Measurements from ENCODE around the gene MORN5.

The MORN5 gene

GRCh38 chr9:122226758-122227574 is 67.3 kb downstream of the MORN5 start:
- no peaks in the 10 kb centered on the region for H3K36me3 ChIP-seq (ENCODE audit: insufficient read depth)

GRCh38 chr9:122227575-122227900 is 67.8 kb downstream of the MORN5 start:
- H3K4me2 ChIP-seq = no peak overlapping the region
- no peaks in the 10 kb centered on the region for H3K79me2 ChIP-seq (ENCODE audit: insufficient read depth, low read depth)
- no peak for TF ChIP-seq CTCF (conservative IDR thresholded peaks at IDR 0.05; ENCODE audit: low read depth, low read length)
- no peak overlapping the region for H3K4me3 ChIP-seq (IDR thresholded peaks at IDR 0.05; ENCODE audit: insufficient read depth, low read depth, low read length)
- no peaks in the 10 kb centered on the region for H3K36me3 ChIP-seq (ENCODE audit: insufficient read depth)
- H3K27me3 ChIP-seq (ENCODE audit: insufficient read depth, low read depth) = no peaks in the 10 kb centered on the region
- no peaks in the 10 kb centered on the region for H4K20me1 ChIP-seq (ENCODE audit: insufficient read depth)
- H3K4me1 ChIP-seq (ENCODE audit: low read depth, poor library complexity, severe bottlenecking) = no peaks in the 10 kb centered on the region
- H2AFZ ChIP-seq (ENCODE audit: low read depth) = no peak overlapping the region
- H3K27ac ChIP-seq = no peak overlapping the region
- H3K9ac ChIP-seq = no peak overlapping the region

More at GRCh38 chr9:122226758-122227574, 67.3 kb downstream of the MORN5 start:
- Histone ChIP-seq H3K79me2 (ENCODE audit: insufficient read depth, low read depth) (no peaks in the 10 kb centered on the region), H3K4me2 (no peak overlapping the region), H2AFZ (ENCODE audit: low read depth) (no peak overlapping the region), H3K9ac (no peak overlapping the region), H4K20me1 (ENCODE audit: insufficient read depth) (no peaks in the 10 kb centered on the region), H3K4me3 (IDR thresholded peaks at IDR 0.05; ENCODE audit: insufficient read depth, low read depth, low read length) (no peak overlapping the region), H3K27ac (no peak overlapping the region), H3K27me3 (ENCODE audit: insufficient read depth, low read depth) (no peaks in the 10 kb centered on the region), H3K4me1 (ENCODE audit: low read depth, poor library complexity, severe bottlenecking) (no peaks in the 10 kb centered on the region)
- TF ChIP-seq CTCF (conservative IDR thresholded peaks at IDR 0.05; ENCODE audit: low read depth, low read length) = no peak

- H3K4me3 ChIP-seq (IDR thresholded peaks at IDR 0.05; ENCODE audit: insufficient read depth, low read depth, low read length) = no peak overlapping the region
- TF ChIP-seq CTCF (conservative IDR thresholded peaks at IDR 0.05; ENCODE audit: low read depth, low read length) = no peak
- no peak overlapping the region for H3K4me2 ChIP-seq
- H3K27me3 ChIP-seq (ENCODE audit: insufficient read depth, low read depth) = no peaks in the 10 kb centered on the region
- H3K9ac ChIP-seq = no peak overlapping the region
- H4K20me1 ChIP-seq (ENCODE audit: insufficient read depth) = no peaks in the 10 kb centered on the region
- H3K27ac ChIP-seq = no peak overlapping the region
- no peak overlapping the region for H2AFZ ChIP-seq (ENCODE audit: low read depth)
- no peaks in the 10 kb centered on the region for H3K79me2 ChIP-seq (ENCODE audit: insufficient read depth, low read depth)
- H3K36me3 ChIP-seq (ENCODE audit: insufficient read depth) = no peaks in the 10 kb centered on the region
- H3K4me1 ChIP-seq (ENCODE audit: low read depth, poor library complexity, severe bottlenecking) = no peaks in the 10 kb centered on the region
These were observed 68.5 kb downstream of the MORN5 start for GRCh38 chr9:122228191-122228567.

- no peaks in the 10 kb centered on the region for H3K27me3 ChIP-seq (ENCODE audit: insufficient read depth, low read depth)
- no peak within 1 kb of the TSS for H2AFZ ChIP-seq (ENCODE audit: low read depth)
- H4K20me1 ChIP-seq (ENCODE audit: insufficient read depth) = no peaks in the 10 kb centered on the region
- H3K79me2 ChIP-seq (ENCODE audit: insufficient read depth, low read depth) = no peaks in the 10 kb centered on the region
- no peaks in the 10 kb centered on the region for H3K36me3 ChIP-seq (ENCODE audit: insufficient read depth)
- no peak within 1 kb of the TSS for H3K9ac ChIP-seq
- TF ChIP-seq CTCF (conservative IDR thresholded peaks at IDR 0.05; ENCODE audit: low read depth, low read length) = no peak
- H3K4me3 ChIP-seq (IDR thresholded peaks at IDR 0.05; ENCODE audit: insufficient read depth, low read depth, low read length) = no peak within 1 kb of the TSS
- H3K4me1 ChIP-seq (ENCODE audit: low read depth, poor library complexity, severe bottlenecking) = no peaks in the 10 kb centered on the region
- no peak within 1 kb of the TSS for H3K4me2 ChIP-seq
- H3K27ac ChIP-seq = no peak within 1 kb of the TSS
These were observed 69.1 kb downstream of the MORN5 start, which contains the start of gene LHX6 for GRCh38 chr9:122228568-122229484. LHX6 (minus strand) TSS chr9:122228957; CDS start chr9:122228740, 217 bp downstream.

Measured in KMS-11 (cell line).